K562 (cell line): Measurements from ENCODE around the gene RPP21.

Experiments
- CBFA2T3 ChIP-seq: fragments of 450-650 bp; IDR thresholded peaks from 2 replicates; pipeline ENCODE4 v1.6.1; 2017
- DMBX1 ChIP-seq: fragments of 250-450 bp; sonication (Bioruptor Pico); IDR thresholded peaks from 2 replicates; pipeline ENCODE4 v1.8.0; 2022; ENCODE audit warnings: inconsistent platforms, mild to moderate bottlenecking, moderate library complexity, borderline replicate concordance
- ETV5 ChIP-seq: sonication (generic); formaldehyde crosslinking; IDR thresholded peaks from 2 replicates; pipeline ENCODE4 v1.4.0; 2020; ENCODE audit warnings: low read depth, mild to moderate bottlenecking, missing genetic modification reagents
- SIRT6 ChIP-seq: IDR thresholded peaks from one replicate; pipeline ENCODE4 v1.6.1; 2012; ENCODE audit warnings: low read depth, mild to moderate bottlenecking, control low read depth, inconsistent platforms, low read length, moderate library complexity
- SMAD2 ChIP-seq: fragments of 150-350 bp; IDR thresholded peaks from 2 replicates; pipeline ENCODE4 v1.6.1; 2014; ENCODE audit warnings: low read depth, mild to moderate bottlenecking, low read length

GRCh38 chr6:30321692-30322388 is 23.1 kb upstream of the RPP21 start:
- TF ChIP-seq ETV5 (CRISPR knock-in tag) (no peak), DMBX1 (CRISPR knock-in tag) (no peak), SMAD2 (no peak), SIRT6 (no peak), CBFA2T3 (no peak)
